GM21576 (cell line): ENCODE data around the gene RBMY1F.
"Not testable (repeated sequence)": the region's sequence is repeated elsewhere in the genome, so short reads cannot be mapped to it uniquely, and the experiment has no call there.

Experiments used
- ATAC-seq: cut with Tn5 transposase; IDR thresholded peaks from one replicate; pipeline ENCODE4 v1.9.1; 2021; ENCODE audit warnings: mild to moderate bottlenecking, moderate library complexity; ENCODE audit not compliant: unreplicated experiment

The RBMY1F gene

DNA sequence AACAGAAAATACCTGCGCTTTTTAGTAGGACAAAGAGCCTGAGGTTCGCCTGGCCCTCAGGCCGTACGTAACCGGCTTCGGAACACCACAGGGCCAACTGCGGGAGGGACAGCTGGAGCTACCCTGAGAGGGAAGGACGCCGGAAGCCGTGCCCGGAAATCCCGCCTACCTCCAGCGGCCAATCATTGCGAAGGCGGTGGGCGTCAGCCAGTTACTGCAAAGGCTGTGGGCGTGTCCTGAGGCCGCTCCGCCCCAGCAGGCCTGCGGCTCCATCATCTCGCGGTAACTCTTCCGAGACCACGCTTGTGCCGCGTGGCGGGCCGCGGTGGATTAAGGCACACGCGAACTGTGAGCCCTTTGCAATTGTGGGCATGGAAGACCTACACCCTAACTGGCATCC, at the start of gene RBMY1F:
Gene RBMY1F (minus strand): TSS at position 101 of the 400 bp plus-strand sequence. CDS start 1,954 bp downstream, outside the sequence.
- not testable (repeated sequence) for ATAC-seq

DNA sequence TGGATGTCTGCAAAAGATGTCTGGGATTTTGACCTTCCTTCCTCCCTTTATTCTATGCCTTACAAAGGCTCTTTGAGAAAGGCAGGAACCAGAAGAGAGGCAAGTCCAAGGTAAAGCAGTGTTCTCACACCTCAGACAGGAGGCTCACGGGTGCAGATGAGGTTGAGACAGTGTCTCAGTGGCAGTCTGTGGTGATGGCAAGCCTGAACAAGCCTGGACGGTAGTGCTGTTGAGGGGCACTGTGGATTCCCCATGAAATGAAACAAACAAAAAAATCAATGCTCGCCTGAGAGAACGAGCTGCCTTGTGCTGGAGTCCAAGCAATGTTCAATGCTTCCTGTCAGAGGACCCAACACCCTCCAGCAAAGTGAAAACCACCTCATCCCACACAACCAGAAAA, 31.6 kb downstream of the RBMY1F start:
- not testable (repeated sequence) for ATAC-seq

DNA sequence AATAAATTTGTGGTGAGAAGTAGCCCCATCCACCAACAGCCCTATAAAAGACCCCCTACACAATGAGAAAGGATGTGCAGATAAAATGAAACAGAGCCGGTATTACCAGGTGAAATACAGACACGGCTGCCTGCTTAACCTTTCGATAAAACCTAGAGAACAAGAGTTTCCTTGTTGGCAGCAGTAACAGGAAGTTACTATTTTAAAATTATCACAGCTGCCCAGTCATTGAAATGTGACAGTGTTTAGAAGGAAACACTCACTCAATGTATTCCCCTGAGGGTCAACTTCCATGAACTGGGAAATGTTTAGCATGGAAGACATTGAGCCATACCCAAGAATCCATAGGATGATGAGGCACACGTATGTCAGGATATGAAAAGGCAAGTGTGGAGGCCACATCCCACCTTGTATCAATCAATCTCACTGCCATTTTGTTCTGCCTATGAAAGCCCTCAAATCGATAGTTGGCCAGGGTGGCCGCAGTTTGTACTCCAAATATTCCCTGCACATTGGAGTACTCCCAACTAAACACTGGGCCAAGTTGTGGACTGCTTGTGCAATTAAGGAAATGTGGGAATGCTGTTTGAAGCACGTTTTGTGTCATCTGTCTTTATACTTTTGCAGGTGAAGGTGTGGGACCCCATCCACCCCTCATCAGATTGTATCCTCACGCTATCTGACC, 41.6 kb downstream of the RBMY1F start:
- not testable (repeated sequence) for ATAC-seq

DNA sequence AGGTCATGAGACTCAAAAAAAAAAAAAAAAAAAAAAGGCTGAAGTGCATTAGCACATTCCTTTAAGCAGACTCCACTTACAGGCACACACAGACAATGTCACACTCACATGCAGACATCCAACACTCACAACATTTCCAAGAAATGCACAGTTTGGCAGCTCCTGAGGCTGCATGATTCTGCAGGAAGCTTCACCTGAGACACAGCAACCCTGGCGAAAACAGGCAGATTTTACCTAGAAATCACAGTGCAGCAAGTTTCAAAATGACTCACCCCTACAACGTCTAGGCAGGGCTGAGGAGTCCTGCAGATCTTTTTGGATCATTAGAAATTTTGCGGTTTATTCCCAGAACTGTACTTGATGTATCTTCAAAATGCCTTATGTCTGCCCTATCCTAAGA, 48.0 kb downstream of the RBMY1F start:
- ATAC-seq: not testable (repeated sequence)

DNA sequence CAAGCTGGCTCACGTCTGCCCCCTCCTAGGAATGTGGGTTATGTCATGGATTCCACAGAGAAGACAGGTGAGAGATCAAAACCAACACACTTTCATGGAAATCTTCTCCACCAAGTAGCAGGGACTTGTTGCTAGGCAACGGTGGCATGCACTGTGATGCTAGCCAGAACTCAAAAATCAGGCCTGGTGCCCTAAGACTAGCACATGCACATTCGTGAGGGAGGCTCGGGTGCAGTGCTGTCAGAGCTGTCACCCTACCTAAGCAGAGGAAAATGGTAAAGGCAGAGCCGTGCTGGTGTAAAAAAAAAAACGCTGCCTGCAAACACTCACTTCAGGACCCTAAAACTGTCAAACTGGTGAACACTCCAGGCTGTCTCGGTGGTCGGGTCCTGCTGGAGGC, 52.2 kb downstream of the RBMY1F start:
- ATAC-seq: not testable (repeated sequence)
